ENCODE measurements around the gene PLPP1. TPM values are rescaled to one million over a fixed set of nuclear protein-coding genes. Genes with fewer than 3 reads are reported as not detected.

The PLPP1 gene
- total RNA-seq, 1 experiment from 2014 or later: 10.5 TPM

DNA sequence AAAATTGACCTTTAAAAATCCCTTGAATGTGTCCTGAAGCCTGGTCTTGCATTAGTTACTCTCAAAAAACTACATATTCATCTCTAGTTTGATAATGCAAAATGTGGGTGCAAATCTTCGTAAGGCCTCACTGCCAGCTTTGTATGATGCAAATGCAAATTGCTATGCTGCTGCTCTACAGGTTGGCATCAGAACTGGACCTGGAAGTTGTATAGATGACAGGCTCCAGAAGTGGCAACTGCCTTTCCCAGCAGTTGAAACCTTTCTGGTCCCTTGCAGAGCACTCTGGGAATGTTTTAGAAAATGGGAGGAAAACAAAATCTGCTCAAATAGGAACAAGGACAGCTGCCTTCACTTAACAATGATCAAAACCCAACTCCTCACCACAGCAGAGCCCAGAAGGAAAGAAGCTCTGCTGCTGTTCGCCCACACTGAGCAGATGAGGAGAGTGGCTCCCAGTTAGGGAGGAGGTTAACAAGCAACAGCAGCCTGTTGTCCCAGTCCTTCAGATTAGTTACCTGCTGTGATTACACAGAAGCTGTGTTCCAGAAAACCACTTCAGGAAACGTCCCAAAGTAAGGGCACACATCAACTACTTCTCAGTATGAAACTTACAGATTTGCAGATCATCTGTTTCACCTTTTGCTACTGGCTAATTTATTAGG is 93.5 kb downstream of the PLPP1 start:
- ATAC-seq (no peak), DNase-seq (ENCODE audit: low read depth, low spot score) (no peak)
- Histone ChIP-seq H3K9ac (ENCODE audit: low read length) (no peak overlapping the region), H3K36me3 (ENCODE audit: control insufficient read depth in 1 of 2, insufficient read depth in 2 of 2, low read length in 2 of 2) (no peaks in the 10 kb centered on the region), H3K4me1 (ENCODE audit: control insufficient read depth in 1 of 2, insufficient read depth in 2 of 2, low read length in 2 of 2) (peaks cover 34 to 42% of the 10 kb centered on the region in 2 experiments), H3K4me3 (replicated peaks in 1 of 2; ENCODE audit: low read depth in 1 of 2, low read length in 2 of 2) (no peak overlapping the region), H3K27ac (ENCODE audit: low read depth, low read length) (no peak overlapping the region), H4K20me1 (ENCODE audit: insufficient read depth) (no peaks in the 10 kb centered on the region), H3K27me3 (ENCODE audit: insufficient read depth, low read length) (no peaks in the 10 kb centered on the region), H3K4me2 (ENCODE audit: low read length) (no peak overlapping the region), H3K79me2 (ENCODE audit: insufficient read depth, low read length) (no peaks in the 10 kb centered on the region), H2AFZ (ENCODE audit: low read depth, low read length, poor library complexity, severe bottlenecking) (no peak overlapping the region), H3K9me3 (ENCODE audit: control insufficient read depth in 1 of 2, insufficient read depth in 1 of 2, low read depth in 1 of 2, low read length in 2 of 2) (no peaks in the 10 kb centered on the region), H3K9me2 (ENCODE audit: insufficient read depth) (no peaks in the 10 kb centered on the region)
- ChIA-PET RAD21 (ENCODE audit: low non-redundant PET in 1 of 2, low total read pairs in 2 of 2, uncharacterized antibody in 2 of 2, unreplicated experiment in 2 of 2) (no interaction called here), CTCF (no interaction called here), POLR2A (no interaction called here)
- intact Hi-C loops (cut with micrococcal nuclease): no loop called here
- no TSS peak for BruUV-seq (replicated peaks)
- TF ChIP-seq CEBPB (IDR thresholded peaks at IDR 0.05; ENCODE audit: low read depth): no peak
- no peak for TF ChIP-seq TCF7L2 (IDR thresholded peaks at IDR 0.05; ENCODE audit: borderline replicate concordance, extremely low read depth, insufficient read depth, insufficient read length)
- no peak for TF ChIP-seq SIN3A (IDR thresholded peaks at IDR 0.05; ENCODE audit: low read depth)
- TF ChIP-seq, protein P1, sequence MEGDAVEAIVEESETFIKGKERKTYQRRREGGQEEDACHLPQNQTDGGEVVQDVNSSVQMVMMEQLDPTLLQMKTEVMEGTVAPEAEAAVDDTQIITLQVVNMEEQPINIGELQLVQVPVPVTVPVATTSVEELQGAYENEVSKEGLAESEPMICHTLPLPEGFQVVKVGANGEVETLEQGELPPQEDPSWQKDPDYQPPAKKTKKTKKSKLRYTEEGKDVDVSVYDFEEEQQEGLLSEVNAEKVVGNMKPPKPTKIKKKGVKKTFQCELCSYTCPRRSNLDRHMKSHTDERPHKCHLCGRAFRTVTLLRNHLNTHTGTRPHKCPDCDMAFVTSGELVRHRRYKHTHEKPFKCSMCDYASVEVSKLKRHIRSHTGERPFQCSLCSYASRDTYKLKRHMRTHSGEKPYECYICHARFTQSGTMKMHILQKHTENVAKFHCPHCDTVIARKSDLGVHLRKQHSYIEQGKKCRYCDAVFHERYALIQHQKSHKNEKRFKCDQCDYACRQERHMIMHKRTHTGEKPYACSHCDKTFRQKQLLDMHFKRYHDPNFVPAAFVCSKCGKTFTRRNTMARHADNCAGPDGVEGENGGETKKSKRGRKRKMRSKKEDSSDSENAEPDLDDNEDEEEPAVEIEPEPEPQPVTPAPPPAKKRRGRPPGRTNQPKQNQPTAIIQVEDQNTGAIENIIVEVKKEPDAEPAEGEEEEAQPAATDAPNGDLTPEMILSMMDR (IDR thresholded peaks at IDR 0.05 in 2 of 3, conservative IDR thresholded peaks at IDR 0.05 in 1 of 3; ENCODE audit: borderline replicate concordance in 1 of 3, insufficient read depth in 1 of 3, low read depth in 2 of 3, low read length in 2 of 3): no peak
- TF ChIP-seq SP1 (IDR thresholded peaks at IDR 0.05; ENCODE audit: low read depth): no peak
- TF ChIP-seq ATF3 (IDR thresholded peaks at IDR 0.05): no peak
- TF ChIP-seq SRF (IDR thresholded peaks at IDR 0.05; ENCODE audit: low read depth): no peak
- no peak for TF ChIP-seq ZFX (IDR thresholded peaks at IDR 0.05)
- no peak for TF ChIP-seq EZH2 (IDR thresholded peaks at IDR 0.05)
- TF ChIP-seq ELF1 (IDR thresholded peaks at IDR 0.05; ENCODE audit: borderline replicate concordance, low read depth): no peak
- no peak for TF ChIP-seq EGR1 (IDR thresholded peaks at IDR 0.05; ENCODE audit: low read depth)
- TF ChIP-seq RAD21 (IDR thresholded peaks at IDR 0.05; ENCODE audit: low read depth): no peak
- TF ChIP-seq REST (IDR thresholded peaks at IDR 0.05; ENCODE audit: low read depth): no peak
- TF ChIP-seq FOSL1 (IDR thresholded peaks at IDR 0.05; ENCODE audit: low read depth): no peak
- no peak for TF ChIP-seq JUND (IDR thresholded peaks at IDR 0.05)
- TF ChIP-seq EZH2phosphoT487 (IDR thresholded peaks at IDR 0.05; ENCODE audit: borderline replicate concordance): no peak
- TF ChIP-seq, protein P2, sequence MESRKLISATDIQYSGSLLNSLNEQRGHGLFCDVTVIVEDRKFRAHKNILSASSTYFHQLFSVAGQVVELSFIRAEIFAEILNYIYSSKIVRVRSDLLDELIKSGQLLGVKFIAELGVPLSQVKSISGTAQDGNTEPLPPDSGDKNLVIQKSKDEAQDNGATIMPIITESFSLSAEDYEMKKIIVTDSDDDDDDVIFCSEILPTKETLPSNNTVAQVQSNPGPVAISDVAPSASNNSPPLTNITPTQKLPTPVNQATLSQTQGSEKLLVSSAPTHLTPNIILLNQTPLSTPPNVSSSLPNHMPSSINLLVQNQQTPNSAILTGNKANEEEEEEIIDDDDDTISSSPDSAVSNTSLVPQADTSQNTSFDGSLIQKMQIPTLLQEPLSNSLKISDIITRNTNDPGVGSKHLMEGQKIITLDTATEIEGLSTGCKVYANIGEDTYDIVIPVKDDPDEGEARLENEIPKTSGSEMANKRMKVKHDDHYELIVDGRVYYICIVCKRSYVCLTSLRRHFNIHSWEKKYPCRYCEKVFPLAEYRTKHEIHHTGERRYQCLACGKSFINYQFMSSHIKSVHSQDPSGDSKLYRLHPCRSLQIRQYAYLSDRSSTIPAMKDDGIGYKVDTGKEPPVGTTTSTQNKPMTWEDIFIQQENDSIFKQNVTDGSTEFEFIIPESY (IDR thresholded peaks at IDR 0.05; ENCODE audit: extremely low read depth, insufficient replicate concordance, low read length): no peak
- no peak for TF ChIP-seq ZNF274 (IDR thresholded peaks at IDR 0.05; ENCODE audit: low read depth, low read length)
- no peak for TF ChIP-seq YY1 (IDR thresholded peaks at IDR 0.05; ENCODE audit: extremely low read depth, insufficient replicate concordance, low read depth, low read length)

Measured in HCT116 (cell line).